Activated CD8-positive, alpha-beta T cell treated with anti-CD3 and anti-CD28 coated beads for 36 hours (primary cell): Measurements from ENCODE around the gene MEP1A. TPM values are rescaled to one million over a fixed set of nuclear protein-coding genes. Genes with fewer than 3 reads are reported as not detected.
"Not testable (repeated sequence)": the region's sequence is repeated elsewhere in the genome, so short reads cannot be mapped to it uniquely, and the experiment has no call there.

Source experiments
- ATAC-seq: fragments of 200-7000 bp; cut with Tn5 transposase; one replicate; pipeline ENCODE4 v1.10.0; 2021; ENCODE audit warnings: mild to moderate bottlenecking, moderate library complexity
- CTCF ChIA-PET: fragments of 350-600 bp; sonication (Branson Sonifier 250); formaldehyde crosslinking; loops from one replicate; lab custom pipeline; 2021; ENCODE audit warnings: antibody characterized with exemption; lab: Charles Lee
- POLR2A ChIA-PET: fragments of 350-600 bp; sonication (Branson Sonifier 250); formaldehyde crosslinking; loops from one replicate; lab custom pipeline; 2021; ENCODE audit warnings: antibody characterized with exemption; lab: Charles Lee
- DNase-seq: peaks from one replicate; pipeline ENCODE4 v3.0.0-alpha.2; 2020
- H3K27ac Mint-ChIP-seq: one replicate; pipeline ENCODE4 v1.8.0; 2021; ENCODE audit warnings: mild to moderate bottlenecking, mixed read lengths
- H3K27me3 Mint-ChIP-seq: one replicate; pipeline ENCODE4 v1.8.0; 2021; ENCODE audit warnings: mixed read lengths
- H3K36me3 Mint-ChIP-seq: one replicate; pipeline ENCODE4 v1.8.0; 2021; ENCODE audit warnings: low read depth, mixed read lengths
- H3K4me1 Mint-ChIP-seq: one replicate; pipeline ENCODE4 v1.8.0; 2021; ENCODE audit warnings: low read depth, mixed read lengths
- H3K4me3 Mint-ChIP-seq: one replicate; pipeline ENCODE4 v1.8.0; 2021; ENCODE audit warnings: mild to moderate bottlenecking, moderate library complexity, mixed read lengths
- H3K9me3 Mint-ChIP-seq: one replicate; pipeline ENCODE4 v1.8.0; 2021; ENCODE audit warnings: mixed read lengths
- intact Hi-C: fragments of 100-400 bp; cut with micrococcal nuclease; formaldehyde crosslinking; loops from one replicate; pipeline ENCODE4 v1.10.0; 2022
- total RNA-seq, 2 experiments: library from RNA; stranded (reverse); gene quantifications; one replicate each; pipeline ENCODE4 v1.2.3, GENCODE V29; 2021
- TF ChIP-seq, protein P1 (sequence below): fragments of 200-600 bp; IDR thresholded peaks from one replicate; pipeline ENCODE4 v1.8.0; 2022; ENCODE audit warnings: antibody characterized with exemption, mild to moderate bottlenecking

MEP1A gene, protein sequence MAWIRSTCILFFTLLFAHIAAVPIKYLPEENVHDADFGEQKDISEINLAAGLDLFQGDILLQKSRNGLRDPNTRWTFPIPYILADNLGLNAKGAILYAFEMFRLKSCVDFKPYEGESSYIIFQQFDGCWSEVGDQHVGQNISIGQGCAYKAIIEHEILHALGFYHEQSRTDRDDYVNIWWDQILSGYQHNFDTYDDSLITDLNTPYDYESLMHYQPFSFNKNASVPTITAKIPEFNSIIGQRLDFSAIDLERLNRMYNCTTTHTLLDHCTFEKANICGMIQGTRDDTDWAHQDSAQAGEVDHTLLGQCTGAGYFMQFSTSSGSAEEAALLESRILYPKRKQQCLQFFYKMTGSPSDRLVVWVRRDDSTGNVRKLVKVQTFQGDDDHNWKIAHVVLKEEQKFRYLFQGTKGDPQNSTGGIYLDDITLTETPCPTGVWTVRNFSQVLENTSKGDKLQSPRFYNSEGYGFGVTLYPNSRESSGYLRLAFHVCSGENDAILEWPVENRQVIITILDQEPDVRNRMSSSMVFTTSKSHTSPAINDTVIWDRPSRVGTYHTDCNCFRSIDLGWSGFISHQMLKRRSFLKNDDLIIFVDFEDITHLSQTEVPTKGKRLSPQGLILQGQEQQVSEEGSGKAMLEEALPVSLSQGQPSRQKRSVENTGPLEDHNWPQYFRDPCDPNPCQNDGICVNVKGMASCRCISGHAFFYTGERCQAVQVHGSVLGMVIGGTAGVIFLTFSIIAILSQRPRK
- total RNA-seq, result not detected

DNA sequence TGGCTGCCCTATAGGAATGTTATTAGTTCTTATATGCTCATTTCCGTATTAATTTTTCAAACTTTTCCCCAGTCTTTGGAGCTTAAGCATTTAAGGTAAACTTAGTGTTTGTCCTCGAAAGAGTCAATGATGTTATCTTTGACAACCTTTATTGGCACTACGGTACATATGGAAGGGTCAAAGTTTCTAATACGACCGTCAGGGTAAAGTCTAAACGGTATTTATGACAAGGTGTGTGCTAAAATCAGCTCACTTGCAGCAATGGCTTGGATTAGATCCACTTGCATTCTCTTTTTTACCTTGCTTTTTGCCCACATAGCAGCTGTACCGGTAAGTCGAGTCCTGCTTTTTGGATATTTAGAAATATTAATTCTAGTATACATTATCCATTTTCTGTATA is at the start of gene MEP1A:
TSS of gene MEP1A (plus strand) at position 252 of the 400 bp plus-strand sequence. CDS start at position 262, 10 bp downstream.
- Mint-ChIP-seq H3K27me3 (peaks cover 5% of the 10 kb centered on the region), H3K36me3 (no peaks in the 10 kb centered on the region), H3K4me3 (no peak within 1 kb of the TSS), H3K4me1 (no peaks in the 10 kb centered on the region), H3K27ac (no peak within 1 kb of the TSS), H3K9me3 (no peaks in the 10 kb centered on the region)
- TF ChIP-seq, protein P1, sequence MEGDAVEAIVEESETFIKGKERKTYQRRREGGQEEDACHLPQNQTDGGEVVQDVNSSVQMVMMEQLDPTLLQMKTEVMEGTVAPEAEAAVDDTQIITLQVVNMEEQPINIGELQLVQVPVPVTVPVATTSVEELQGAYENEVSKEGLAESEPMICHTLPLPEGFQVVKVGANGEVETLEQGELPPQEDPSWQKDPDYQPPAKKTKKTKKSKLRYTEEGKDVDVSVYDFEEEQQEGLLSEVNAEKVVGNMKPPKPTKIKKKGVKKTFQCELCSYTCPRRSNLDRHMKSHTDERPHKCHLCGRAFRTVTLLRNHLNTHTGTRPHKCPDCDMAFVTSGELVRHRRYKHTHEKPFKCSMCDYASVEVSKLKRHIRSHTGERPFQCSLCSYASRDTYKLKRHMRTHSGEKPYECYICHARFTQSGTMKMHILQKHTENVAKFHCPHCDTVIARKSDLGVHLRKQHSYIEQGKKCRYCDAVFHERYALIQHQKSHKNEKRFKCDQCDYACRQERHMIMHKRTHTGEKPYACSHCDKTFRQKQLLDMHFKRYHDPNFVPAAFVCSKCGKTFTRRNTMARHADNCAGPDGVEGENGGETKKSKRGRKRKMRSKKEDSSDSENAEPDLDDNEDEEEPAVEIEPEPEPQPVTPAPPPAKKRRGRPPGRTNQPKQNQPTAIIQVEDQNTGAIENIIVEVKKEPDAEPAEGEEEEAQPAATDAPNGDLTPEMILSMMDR, result no peak
- ChIA-PET POLR2A (no interaction called here), CTCF (no interaction called here)
- DNase-seq (no peak), ATAC-seq (no peak)
- intact Hi-C loops, result no loop called here

DNA sequence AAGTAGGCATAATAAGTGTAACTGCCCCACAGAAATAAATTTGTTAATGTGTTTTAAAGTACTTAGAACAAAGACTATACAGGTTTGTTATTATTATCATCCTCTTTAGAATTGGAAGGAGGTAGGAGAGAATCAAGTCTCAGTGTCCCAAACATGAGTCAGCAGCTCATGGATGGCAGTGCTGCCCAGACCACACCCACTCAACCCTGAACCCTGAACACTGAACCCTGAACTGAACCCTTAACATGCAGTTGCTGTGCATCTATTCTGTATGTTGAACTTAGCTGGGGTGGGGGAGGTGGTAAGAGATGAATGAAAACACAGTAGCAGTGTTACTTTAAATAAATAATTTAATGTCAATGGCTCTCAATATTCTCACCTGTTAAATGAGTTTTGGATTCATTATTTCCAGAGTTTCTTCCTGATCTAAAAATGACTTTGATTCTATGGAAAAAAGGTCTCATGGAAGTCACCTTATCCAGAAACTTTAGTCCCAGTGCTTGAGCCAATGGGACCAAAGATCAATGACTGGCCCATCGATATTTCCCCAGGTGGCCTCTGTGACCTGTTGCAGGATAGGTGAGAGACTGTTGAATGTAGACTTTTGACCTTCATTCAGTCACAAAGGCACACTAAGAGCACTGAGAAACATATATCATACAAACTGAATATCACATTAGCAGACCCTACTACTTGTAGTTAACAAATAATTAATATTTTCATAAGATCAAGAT is 49.6 kb upstream of the MEP1A start:
- intact Hi-C loops, result no loop called here
- H3K27me3 Mint-ChIP-seq, result peaks cover 21% of the 10 kb centered on the region
- H3K9me3 Mint-ChIP-seq, result no peaks in the 10 kb centered on the region
- TF ChIP-seq, protein P1, result no peak
- POLR2A ChIA-PET, result no interaction called here
- no peak for DNase-seq
- no peak overlapping the region for H3K4me3 Mint-ChIP-seq
- H3K4me1 Mint-ChIP-seq, result no peaks in the 10 kb centered on the region
- CTCF ChIA-PET, result no interaction called here
- H3K36me3 Mint-ChIP-seq, result no peaks in the 10 kb centered on the region
- no peak overlapping the region for H3K27ac Mint-ChIP-seq
- no peak for ATAC-seq

DNA sequence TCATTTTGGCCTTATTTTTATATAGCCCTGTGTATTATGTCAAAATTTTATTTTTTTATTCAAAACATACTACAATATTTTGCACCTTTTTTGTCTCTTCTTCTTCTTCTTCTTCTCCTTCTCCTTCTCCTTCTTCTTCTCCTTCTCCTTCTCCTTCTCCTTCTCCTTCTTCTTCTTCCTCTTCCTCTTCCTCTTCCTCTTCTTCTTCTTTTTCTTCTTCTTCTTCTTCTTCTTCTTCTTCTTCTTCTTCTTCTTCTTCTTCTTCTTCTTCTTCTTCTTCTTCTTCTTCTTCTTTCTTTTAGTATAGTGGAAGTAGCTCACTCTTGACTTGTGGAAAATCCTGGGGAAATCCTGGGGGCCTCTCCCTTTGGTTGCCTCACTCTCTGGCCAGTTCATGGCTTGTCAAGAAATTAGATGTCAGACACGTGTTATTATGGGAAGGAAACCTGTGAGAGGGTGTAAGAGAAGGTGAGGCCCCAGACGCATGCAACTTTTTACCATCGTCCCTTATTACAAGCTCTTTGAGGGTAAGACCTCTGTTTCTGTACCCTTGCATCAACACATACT is 48.9 kb upstream of the MEP1A start:
- ATAC-seq, H3K4me3 Mint-ChIP-seq, H3K27ac Mint-ChIP-seq, H3K36me3 Mint-ChIP-seq, CTCF ChIA-PET, H3K4me1 Mint-ChIP-seq, DNase-seq, H3K9me3 Mint-ChIP-seq, intact Hi-C loops: not testable (repeated sequence)
- peaks cover 21% of the 10 kb centered on the region for H3K27me3 Mint-ChIP-seq
- POLR2A ChIA-PET, result interaction anchor here (0.6 kb wide), 2 partner anchors 184 to 190 kb away, joined by 3 read pairs; no protein-coding TSS in a partner anchor

DNA sequence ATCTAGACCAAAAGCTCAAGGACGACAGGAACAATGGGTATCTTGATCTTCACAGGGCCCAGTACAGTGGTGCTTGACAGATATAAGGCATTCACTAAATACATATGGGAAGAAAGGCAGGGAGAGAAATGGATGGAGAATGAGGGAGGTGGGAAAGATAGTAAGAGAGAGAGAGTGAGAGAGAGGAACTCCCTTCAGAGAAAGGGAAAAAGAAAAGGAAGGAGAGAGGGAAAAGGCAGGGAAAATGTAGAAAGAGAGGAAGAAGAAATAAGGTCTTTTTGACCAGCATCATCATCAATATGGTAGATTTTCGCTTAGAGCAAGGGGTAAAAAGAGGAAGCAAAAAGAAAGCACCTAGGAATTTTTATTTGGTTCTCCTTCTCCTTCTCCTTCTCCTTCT is 47.2 kb upstream of the MEP1A start:
- CTCF ChIA-PET, result no interaction called here
- no peak for DNase-seq
- Mint-ChIP-seq H3K27me3 (peaks cover 21% of the 10 kb centered on the region), H3K4me1 (no peaks in the 10 kb centered on the region), H3K9me3 (no peaks in the 10 kb centered on the region), H3K36me3 (no peaks in the 10 kb centered on the region), H3K27ac (no peak overlapping the region), H3K4me3 (no peak overlapping the region)
- POLR2A ChIA-PET, result no interaction called here
- TF ChIP-seq, protein P1, result no peak
- ATAC-seq, result no peak
- intact Hi-C loops, result no loop called here

DNA sequence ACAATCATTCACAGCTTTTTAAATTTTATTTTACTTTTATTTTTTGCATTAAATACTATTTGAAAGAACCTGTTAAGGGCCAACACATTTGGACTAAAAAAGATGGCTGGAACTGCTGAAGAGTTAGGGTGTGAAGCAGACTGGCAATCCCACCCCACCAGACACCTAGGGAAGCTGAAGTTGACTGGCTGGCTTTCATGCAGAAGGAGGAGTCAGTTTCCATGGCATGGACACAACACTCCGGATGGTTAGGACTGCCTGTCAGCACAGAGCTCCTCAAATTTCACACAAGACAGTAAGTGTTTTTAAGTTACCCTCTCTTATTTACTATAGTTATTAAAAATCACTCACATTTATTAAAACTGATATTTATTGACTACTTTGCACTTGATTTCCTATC is 46.5 kb upstream of the MEP1A start, which contains the start of gene ANKRD66:
TSS of gene ANKRD66 (plus strand) at position 238 of the 400 bp plus-strand sequence. CDS start 5,016 bp downstream, outside the sequence.
- Mint-ChIP-seq H3K4me3 (no peak within 1 kb of the TSS), H3K36me3 (no peaks in the 10 kb centered on the region), H3K27me3 (peaks cover 21% of the 10 kb centered on the region), H3K4me1 (no peaks in the 10 kb centered on the region), H3K9me3 (no peaks in the 10 kb centered on the region), H3K27ac (no peak within 1 kb of the TSS)
- TF ChIP-seq, protein P1, result no peak
- intact Hi-C loops, result no loop called here
- ATAC-seq (no peak), DNase-seq (no peak)
- CTCF ChIA-PET, result no interaction called here
- POLR2A ChIA-PET, result no interaction called here
